PC-3 (cell line): Measurements from ENCODE around the gene CCR6. TPM values are rescaled to one million over a fixed set of nuclear protein-coding genes. Genes with fewer than 3 reads are reported as not detected.
"Not testable (repeated sequence)": the region's sequence is repeated elsewhere in the genome, so short reads cannot be mapped to it uniquely, and the experiment has no call there.

Experiments
- ATAC-seq: fragments of 200-7000 bp; cut with Tn5 transposase; 2 replicates; pipeline ENCODE4 v1.9.1; 2020; ENCODE audit warnings: mild to moderate bottlenecking, moderate library complexity
- BruUV-seq: library from RNA; stranded (reverse); fragments of 400-500 nt; replicated peaks from 2 replicates; lab custom pipeline; 2021; lab: Mats Ljungman, UMichigan
- CTCF ChIA-PET: fragments of 300-600 bp; sonication (Branson Sonifier 250); formaldehyde crosslinking; loops from one replicate; lab custom pipeline; 2022; ENCODE audit warnings: antibody characterized with exemption; lab: Charles Lee
- POLR2A ChIA-PET: fragments of 300-600 bp; sonication (Branson Sonifier 250); formaldehyde crosslinking; loops from one replicate; lab custom pipeline; 2022; ENCODE audit warnings: antibody characterized with exemption; ENCODE audit not compliant: unreplicated experiment; lab: Charles Lee
- DNase-seq: peaks from one replicate; pipeline ENCODE4 v3.0.0-alpha.2; 2015
- H2AFZ ChIP-seq: fragments of 300-600 bp; sonication (generic); 2 replicates; pipeline ENCODE4 v1.6.0; 2016; ENCODE audit warnings: antibody characterized with exemption, low read length
- H3F3A ChIP-seq: fragments of 300-600 bp; sonication (generic); one replicate; pipeline ENCODE4 v1.6.0; 2017; ENCODE audit warnings: antibody characterized with exemption, low read length, control low read depth, mild to moderate bottlenecking; ENCODE audit not compliant: unreplicated experiment
- H3K27ac ChIP-seq: fragments of 300-600 bp; sonication (generic); 2 replicates; pipeline ENCODE4 v1.5.1; 2016; ENCODE audit warnings: mild to moderate bottlenecking, low read length
- H3K27me3 ChIP-seq: fragments of 300-600 bp; sonication (generic); 2 replicates; pipeline ENCODE4 v1.6.1; 2016; ENCODE audit warnings: low read length, mixed read lengths
- H3K36me3 ChIP-seq: fragments of 300-600 bp; sonication (generic); 2 replicates; pipeline ENCODE4 v1.6.1; 2016; ENCODE audit warnings: low read depth, mixed run types, low read length, mixed read lengths
- H3K4me1 ChIP-seq: fragments of 300-600 bp; sonication (generic); 2 replicates; pipeline ENCODE4 v1.5.1; 2016; ENCODE audit warnings: low read length; ENCODE audit not compliant: insufficient read depth
- H3K4me2 ChIP-seq: fragments of 300-600 bp; sonication (generic); 2 replicates; pipeline ENCODE4 v1.6.0; 2016; ENCODE audit warnings: low read length
- H3K4me3 ChIP-seq: fragments of 300-600 bp; sonication (generic); 2 replicates; pipeline ENCODE4 v1.5.1; 2016; ENCODE audit warnings: mild to moderate bottlenecking, low read length, mixed read lengths
- H3K79me2 ChIP-seq: fragments of 300-600 bp; sonication (generic); 2 replicates; pipeline ENCODE4 v1.6.1; 2017; ENCODE audit warnings: low read length, mixed read lengths
- H3K9ac ChIP-seq: fragments of 300-600 bp; sonication (generic); 2 replicates; pipeline ENCODE4 v1.6.0; 2016; ENCODE audit warnings: mild to moderate bottlenecking, low read length
- H3K9me2 ChIP-seq: fragments of 300-600 bp; sonication (generic); replicated peaks from 2 replicates; pipeline ENCODE4 v1.6.1; 2016; ENCODE audit warnings: mixed run types, low read length, mixed read lengths
- H3K9me3 ChIP-seq: fragments of 300-600 bp; sonication (generic); 2 replicates; pipeline ENCODE4 v1.6.1; 2016; ENCODE audit warnings: low read length, mixed read lengths
- H4K20me1 ChIP-seq: fragments of 300-600 bp; sonication (generic); 2 replicates; pipeline ENCODE4 v1.6.1; 2016; ENCODE audit warnings: low read length, mixed read lengths
- intact Hi-C: fragments of 100-400 bp; cut with micrococcal nuclease; formaldehyde crosslinking; loops from 2 replicates; pipeline ENCODE4 v1.9.0; 2023
- total RNA-seq: library from RNA; depleted of rRNA; stranded (reverse); fragments of >200 nt; gene quantifications from 2 replicates; pipeline ENCODE4 v1.2.3, GENCODE V29; 2014; rRNA removed
- TF ChIP-seq, protein P1 (sequence below): fragments of 300-600 bp; sonication (generic); conservative IDR thresholded peaks from 2 replicates; pipeline ENCODE4 v1.5.1; 2017; ENCODE audit warnings: antibody characterized with exemption, low read depth, mild to moderate bottlenecking, low read length

CCR6 gene
- total RNA-seq, 1 experiment from 2014 or later = not detected

DNA sequence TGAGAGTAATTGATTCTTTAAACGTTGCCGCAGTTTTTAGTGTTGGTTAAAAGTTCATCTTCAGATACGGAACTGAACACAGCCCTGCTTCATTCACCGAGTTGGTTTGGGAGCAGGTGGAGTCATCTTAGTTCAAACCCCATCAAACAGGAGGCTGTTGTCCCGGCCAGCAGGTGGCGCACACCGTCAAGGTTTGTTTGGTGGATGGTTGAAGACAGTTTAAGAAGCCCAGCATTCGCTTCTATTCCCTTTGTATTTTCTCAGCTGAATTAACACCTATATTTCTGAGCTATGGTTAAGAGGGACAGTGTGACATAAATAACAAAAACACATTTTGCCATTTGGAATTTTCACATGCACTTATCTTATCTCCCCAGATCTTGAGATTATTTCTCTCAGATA, 60.0 kb downstream of the CCR6 start:
- H3K27ac ChIP-seq, H3F3A ChIP-seq, DNase-seq, H3K79me2 ChIP-seq, H3K9ac ChIP-seq, H4K20me1 ChIP-seq, H2AFZ ChIP-seq, H3K4me3 ChIP-seq, H3K9me2 ChIP-seq, H3K9me3 ChIP-seq, CTCF ChIA-PET, H3K36me3 ChIP-seq, POLR2A ChIA-PET, intact Hi-C loops, H3K4me1 ChIP-seq, H3K4me2 ChIP-seq, H3K27me3 ChIP-seq, BruUV-seq: not testable (repeated sequence)
- TF ChIP-seq, protein P1, sequence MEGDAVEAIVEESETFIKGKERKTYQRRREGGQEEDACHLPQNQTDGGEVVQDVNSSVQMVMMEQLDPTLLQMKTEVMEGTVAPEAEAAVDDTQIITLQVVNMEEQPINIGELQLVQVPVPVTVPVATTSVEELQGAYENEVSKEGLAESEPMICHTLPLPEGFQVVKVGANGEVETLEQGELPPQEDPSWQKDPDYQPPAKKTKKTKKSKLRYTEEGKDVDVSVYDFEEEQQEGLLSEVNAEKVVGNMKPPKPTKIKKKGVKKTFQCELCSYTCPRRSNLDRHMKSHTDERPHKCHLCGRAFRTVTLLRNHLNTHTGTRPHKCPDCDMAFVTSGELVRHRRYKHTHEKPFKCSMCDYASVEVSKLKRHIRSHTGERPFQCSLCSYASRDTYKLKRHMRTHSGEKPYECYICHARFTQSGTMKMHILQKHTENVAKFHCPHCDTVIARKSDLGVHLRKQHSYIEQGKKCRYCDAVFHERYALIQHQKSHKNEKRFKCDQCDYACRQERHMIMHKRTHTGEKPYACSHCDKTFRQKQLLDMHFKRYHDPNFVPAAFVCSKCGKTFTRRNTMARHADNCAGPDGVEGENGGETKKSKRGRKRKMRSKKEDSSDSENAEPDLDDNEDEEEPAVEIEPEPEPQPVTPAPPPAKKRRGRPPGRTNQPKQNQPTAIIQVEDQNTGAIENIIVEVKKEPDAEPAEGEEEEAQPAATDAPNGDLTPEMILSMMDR = 0 out of 2 replicates have a peak, but pooled peaks have one; percentile 27
- peak; percentile 82 for ATAC-seq

DNA sequence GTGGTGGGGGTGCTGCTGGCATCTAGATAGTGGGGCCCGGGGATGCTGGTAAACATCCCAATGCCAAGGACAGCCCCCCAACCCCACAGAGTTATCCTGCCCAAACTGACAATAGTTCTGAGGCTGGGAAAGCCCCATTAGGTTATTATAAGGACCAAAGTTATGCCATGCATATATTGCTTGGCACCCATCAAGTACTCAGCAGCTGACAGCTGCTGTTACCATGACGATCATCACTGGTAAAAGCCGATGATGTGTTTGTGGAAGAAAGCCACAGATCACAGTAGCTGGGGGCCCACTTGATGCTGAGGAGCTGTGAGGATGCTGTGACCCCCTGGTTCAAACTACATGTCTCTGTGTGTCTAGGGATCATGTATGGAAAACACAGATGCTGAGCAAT, 62.2 kb downstream of the CCR6 start:
- H3K79me2 ChIP-seq, H2AFZ ChIP-seq, H3K4me2 ChIP-seq, CTCF ChIA-PET, H3K4me3 ChIP-seq, H3K9ac ChIP-seq, H3K36me3 ChIP-seq, H3K4me1 ChIP-seq, BruUV-seq, H4K20me1 ChIP-seq, ATAC-seq, H3K9me2 ChIP-seq, H3K9me3 ChIP-seq, POLR2A ChIA-PET, H3K27ac ChIP-seq, H3K27me3 ChIP-seq, intact Hi-C loops, H3F3A ChIP-seq, DNase-seq: not testable (repeated sequence)

DNA sequence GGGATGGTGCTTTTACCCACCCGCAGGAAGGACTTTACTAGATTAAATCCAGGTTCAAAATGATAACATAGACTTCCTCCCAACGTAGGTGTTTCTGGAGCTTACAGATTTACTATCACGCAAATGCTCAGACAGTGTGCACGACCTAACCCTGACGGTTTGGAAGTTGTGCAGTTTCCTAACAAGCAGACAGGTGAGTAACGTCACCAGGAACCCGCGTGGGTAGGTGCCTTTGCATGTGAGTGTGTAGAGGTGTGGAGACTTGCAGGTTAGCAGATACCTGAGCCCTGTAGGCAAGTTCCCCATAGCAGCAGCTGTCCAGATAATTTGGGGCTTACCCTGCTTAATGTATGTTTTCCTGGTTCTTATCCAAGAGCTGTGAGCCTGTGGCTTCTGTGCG, 64.4 kb downstream of the CCR6 start:
- H3K4me3 ChIP-seq, intact Hi-C loops, H3K79me2 ChIP-seq, H4K20me1 ChIP-seq, H3F3A ChIP-seq, H3K4me2 ChIP-seq, POLR2A ChIA-PET, BruUV-seq, H3K9me2 ChIP-seq, ATAC-seq, H3K36me3 ChIP-seq, CTCF ChIA-PET, H3K4me1 ChIP-seq, H3K9ac ChIP-seq, H3K27ac ChIP-seq, H3K27me3 ChIP-seq, DNase-seq, H3K9me3 ChIP-seq, H2AFZ ChIP-seq: not testable (repeated sequence)

Other genes starting within 250 kb of the CCR6 start
- 51.8 and 77.4 TPM in 2 replicates for gene RNASET2, start 166.5 kb upstream of the CCR6 start, total RNA-seq
- 11.8 and 15.2 TPM in 2 replicates for gene CEP43, start 123.7 kb upstream of the CCR6 start, total RNA-seq
- not detected in 2 replicates for gene GPR31, start 34.9 kb downstream of the CCR6 start, total RNA-seq
- gene UNC93A, start 168.2 kb downstream of the CCR6 start, total RNA-seq = not detected in 2 replicates
- gene TTLL2, start 202.0 kb downstream of the CCR6 start, total RNA-seq = not detected in 2 replicates